Measurements from ENCODE around the gene PROM1. TPM values are rescaled to one million over a fixed set of nuclear protein-coding genes. Genes with fewer than 3 reads are reported as not detected.
A peak's percentile ranks its signal among the peaks of the same experiment; 100 is the strongest.

PROM1 gene
- total RNA-seq, 2 experiments from 2014 or later: not detected

DNA sequence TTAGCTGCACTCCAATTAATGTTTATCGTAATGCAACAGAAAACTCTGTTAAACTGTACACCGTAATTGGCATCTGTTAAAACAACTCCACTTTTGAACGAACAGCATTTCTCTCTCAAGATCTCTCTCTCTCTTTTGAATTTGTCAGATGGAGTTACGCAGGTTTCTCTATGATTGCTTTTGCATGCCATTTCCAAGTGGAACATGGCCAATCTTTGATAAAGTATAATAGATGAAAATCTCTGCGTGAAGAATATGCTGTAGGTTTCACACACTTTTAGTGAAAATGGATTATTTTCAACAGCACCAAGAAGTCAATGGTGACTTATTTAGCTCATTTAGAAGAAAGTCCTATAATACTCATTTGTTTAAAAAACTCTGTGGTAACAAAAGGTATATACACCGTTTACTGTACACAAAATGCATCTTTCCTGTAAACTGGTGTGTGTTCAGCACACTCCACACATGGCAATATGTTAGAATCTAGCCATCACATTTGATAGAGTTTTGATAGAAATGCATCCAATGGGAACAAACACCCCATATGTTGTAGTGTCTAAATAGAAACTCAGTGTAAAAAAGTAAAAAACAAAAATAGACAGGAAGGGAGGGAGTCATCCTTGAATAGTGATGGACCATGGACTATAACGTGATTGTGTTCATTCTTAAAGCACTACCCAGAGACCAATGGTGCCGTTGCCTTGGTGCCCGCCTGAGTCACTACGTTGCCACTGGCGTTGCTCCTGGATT is 115.1 kb downstream of the PROM1 start:
- H3K4me3 Mint-ChIP-seq: no peak overlapping the region
- CTCF ChIA-PET: interaction anchor here (0.9 to 1.2 kb wide), 2 partner anchors 13 to 86 kb away, joined by 3 to 4 read pairs; no protein-coding TSS in a partner anchor
- DNase-seq: no peak
- ATAC-seq: no peak
- H3K27me3 Mint-ChIP-seq: peaks cover 40% of the 10 kb centered on the region
- peaks cover 6% of the 10 kb centered on the region for H3K4me1 Mint-ChIP-seq
- H3K27ac Mint-ChIP-seq: no peak overlapping the region
- no peaks in the 10 kb centered on the region for H3K36me3 Mint-ChIP-seq
- H3K9me3 Mint-ChIP-seq (ENCODE audit: low read depth): no peaks in the 10 kb centered on the region

DNA sequence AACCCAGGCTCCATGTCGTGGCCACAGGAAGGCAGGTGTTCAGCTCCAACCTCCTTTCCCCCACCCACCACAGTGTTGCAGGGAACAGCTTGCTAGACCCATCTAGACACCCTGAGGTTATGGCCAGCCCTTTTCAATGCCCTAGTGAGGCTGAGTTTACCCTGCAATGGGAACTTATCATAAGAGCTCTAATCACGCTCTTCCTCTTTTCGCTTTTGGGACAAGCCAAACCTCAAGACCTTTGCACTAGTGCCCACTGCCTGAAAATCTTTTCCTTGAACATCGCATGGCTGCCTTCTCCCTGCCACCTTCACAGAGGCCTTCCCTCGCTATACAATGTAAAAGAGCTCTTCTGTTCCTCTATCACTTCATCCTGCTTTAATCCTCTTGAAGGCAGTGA is 118.5 kb downstream of the PROM1 start:
- H3K4me3 Mint-ChIP-seq: no peak overlapping the region
- H3K27me3 Mint-ChIP-seq: peaks cover 41% of the 10 kb centered on the region
- CTCF ChIA-PET: interaction anchor here (1.0 to 5.8 kb wide), 4 partner anchors 9 to 299 kb away, joined by 3 to 59 read pairs (median 14); no protein-coding TSS in a partner anchor
- DNase-seq (no peak), ATAC-seq (no peak)
- H3K36me3 Mint-ChIP-seq: no peaks in the 10 kb centered on the region
- H3K27ac Mint-ChIP-seq: no peak overlapping the region
- H3K9me3 Mint-ChIP-seq (ENCODE audit: low read depth): no peaks in the 10 kb centered on the region
- peaks cover 28% of the 10 kb centered on the region for H3K4me1 Mint-ChIP-seq

DNA sequence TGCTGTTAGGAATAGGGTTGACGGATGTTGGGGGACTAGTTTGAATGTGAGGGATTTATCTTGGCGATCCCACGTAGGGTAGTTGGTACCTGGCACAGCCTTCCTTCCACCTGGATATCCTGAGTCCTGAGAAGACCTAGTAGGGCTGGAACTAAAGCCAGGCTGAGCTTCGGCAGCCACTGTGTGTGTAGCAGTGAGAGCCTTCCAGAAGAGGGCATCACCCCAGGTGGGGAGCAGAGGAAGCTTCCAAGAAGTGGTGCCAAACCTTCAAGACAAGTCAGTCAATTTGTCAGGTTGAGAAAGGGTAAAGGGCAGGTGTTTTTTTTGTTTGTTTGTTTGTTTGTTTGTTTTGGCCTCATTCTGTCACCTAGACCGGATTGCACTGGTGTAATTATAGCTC is 119.7 kb downstream of the PROM1 start:
- H3K4me3 Mint-ChIP-seq: no peak overlapping the region
- CTCF ChIA-PET: interaction anchor here (0.8 to 5.8 kb wide), 8 partner anchors 8 to 301 kb away, joined by 3 to 59 read pairs (median 5); no protein-coding TSS in a partner anchor
- DNase-seq (no peak), ATAC-seq (no peak)
- no peaks in the 10 kb centered on the region for H3K9me3 Mint-ChIP-seq (ENCODE audit: low read depth)
- H3K4me1 Mint-ChIP-seq: peaks cover 28% of the 10 kb centered on the region
- H3K27ac Mint-ChIP-seq: peak overlapping the region; percentile 37
- H3K27me3 Mint-ChIP-seq: peaks cover 44% of the 10 kb centered on the region
- no peaks in the 10 kb centered on the region for H3K36me3 Mint-ChIP-seq

DNA sequence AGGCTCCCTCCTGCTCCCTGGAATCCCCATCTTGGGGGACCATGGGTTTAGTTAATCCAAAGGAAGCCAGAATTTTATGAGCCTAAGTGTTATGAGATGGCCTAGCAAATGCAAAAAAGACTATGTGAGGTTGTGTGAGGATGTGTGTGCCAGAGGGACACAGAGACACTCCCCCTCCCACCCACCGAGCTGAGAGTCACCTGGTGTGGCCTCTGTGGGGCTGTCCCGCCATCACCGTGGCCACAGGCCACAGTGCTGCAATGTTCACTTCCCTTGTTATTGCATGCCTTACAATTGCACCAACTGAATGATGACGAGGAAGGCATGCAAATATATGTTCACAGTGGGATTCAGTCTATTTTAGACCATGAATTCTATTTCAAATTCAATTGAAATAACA is 120.2 kb downstream of the PROM1 start:
- H3K27me3 Mint-ChIP-seq: peaks cover 39% of the 10 kb centered on the region
- DNase-seq (peak; percentile 86), ATAC-seq (peak; percentile 88)
- H3K4me3 Mint-ChIP-seq: no peak overlapping the region
- peak overlapping the region; percentile 56 for H3K27ac Mint-ChIP-seq
- peaks cover 28% of the 10 kb centered on the region for H3K4me1 Mint-ChIP-seq
- H3K9me3 Mint-ChIP-seq (ENCODE audit: low read depth): no peaks in the 10 kb centered on the region
- CTCF ChIA-PET: interaction anchor here (0.8 to 5.8 kb wide), 9 partner anchors 14 to 302 kb away, joined by 3 to 59 read pairs (median 4); no protein-coding TSS in a partner anchor
- no peaks in the 10 kb centered on the region for H3K36me3 Mint-ChIP-seq

DNA sequence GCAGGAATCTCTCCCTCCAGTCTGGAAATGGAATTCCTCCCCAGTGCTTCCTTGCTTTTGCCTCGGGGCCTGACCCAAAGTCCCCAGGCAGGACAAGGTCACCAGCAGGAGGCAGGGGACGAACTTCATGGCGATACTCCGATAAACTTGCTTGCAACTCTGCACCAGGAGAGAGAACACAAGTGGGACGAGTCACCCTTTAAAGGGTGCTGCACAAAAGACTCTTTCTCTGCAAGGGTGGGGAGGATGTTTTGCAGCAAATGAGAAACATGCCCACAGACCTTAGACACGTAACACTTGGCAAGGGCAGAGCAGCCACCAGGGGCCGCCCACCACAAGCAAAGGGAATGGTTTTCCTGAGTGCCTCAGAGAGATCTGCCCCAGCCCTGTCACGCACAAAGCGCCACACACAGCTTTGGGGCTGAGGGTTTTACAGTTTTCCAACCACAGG is 120.8 kb downstream of the PROM1 start, which contains the start of gene FGFBP2:
FGFBP2 (minus strand) TSS at position 175 of the 451 bp plus-strand sequence; CDS start at position 129, 46 bp downstream.
- Mint-ChIP-seq H3K4me3 (peak within 1 kb of the TSS; percentile 51), H3K9me3 (ENCODE audit: low read depth) (no peaks in the 10 kb centered on the region), H3K27ac (peak within 1 kb of the TSS; percentile 56), H3K36me3 (no peaks in the 10 kb centered on the region), H3K27me3 (peaks cover 33% of the 10 kb centered on the region), H3K4me1 (peaks cover 28% of the 10 kb centered on the region)
- ATAC-seq: peak; percentile 87
- CTCF ChIA-PET: interaction anchor here (0.8 to 5.8 kb wide), 9 partner anchors 14 to 302 kb away, joined by 3 to 59 read pairs (median 4); no protein-coding TSS in a partner anchor
- DNase-seq: peak; percentile 87

DNA sequence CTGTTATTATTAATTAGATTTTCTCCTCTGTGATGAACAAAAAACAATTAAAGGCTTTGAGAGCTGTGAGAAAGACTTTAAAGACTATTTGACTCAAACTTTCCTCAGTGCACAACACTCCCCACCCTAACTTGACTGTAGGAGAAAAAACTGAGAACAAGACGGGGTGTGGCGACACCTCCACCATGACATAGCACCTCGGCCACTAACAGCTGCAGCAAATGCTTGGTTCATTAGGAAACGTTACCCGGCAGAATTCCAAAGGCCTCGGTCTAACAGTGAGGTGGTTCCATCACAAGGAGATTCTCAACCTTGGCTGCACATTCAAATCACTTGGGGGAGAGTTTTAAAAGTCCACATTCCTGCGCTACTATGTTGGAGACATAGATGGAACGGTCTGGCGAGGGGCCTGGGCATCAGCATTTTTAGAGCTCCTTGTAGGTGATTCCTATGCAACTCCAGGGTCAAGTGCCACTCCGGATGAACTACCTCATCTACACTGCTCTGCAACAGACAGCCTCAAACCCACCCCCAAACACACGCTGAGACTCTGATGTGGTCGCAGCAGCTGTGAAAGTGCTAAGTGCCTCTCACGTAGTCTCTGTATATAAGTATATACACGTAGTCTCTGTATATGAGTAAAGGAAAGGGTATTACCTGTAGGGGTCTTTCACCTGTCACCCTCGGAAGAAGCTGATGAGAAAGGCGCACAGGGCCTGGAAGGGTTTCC is 121.9 kb downstream of the PROM1 start:
- peaks cover 28% of the 10 kb centered on the region for H3K4me1 Mint-ChIP-seq
- H3K4me3 Mint-ChIP-seq: peak overlapping the region; percentile 51
- CTCF ChIA-PET: interaction anchor here (0.7 to 5.8 kb wide), 4 partner anchors 13 to 312 kb away, joined by 3 to 59 read pairs (median 15); no protein-coding TSS in a partner anchor

DNA sequence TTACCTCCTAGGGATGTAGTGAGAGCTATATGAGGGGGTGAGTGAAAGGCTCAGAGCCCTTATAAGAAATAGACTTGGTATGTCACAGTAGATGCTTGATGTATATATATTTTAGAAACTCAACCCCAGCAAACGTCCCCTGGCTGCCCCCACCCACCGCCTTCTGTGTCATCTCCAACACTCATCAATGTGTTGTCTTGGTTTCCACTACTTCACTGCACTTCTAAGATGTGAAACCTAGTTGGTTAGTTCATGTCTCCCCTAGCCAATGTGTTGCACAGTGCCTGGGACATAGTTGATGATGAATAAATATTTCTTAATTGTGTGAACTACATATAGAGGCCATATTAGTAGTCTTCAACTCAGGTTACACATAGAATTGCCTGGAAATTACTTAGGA is 125.3 kb downstream of the PROM1 start:
- DNase-seq (no peak), ATAC-seq (no peak)
- CTCF ChIA-PET: interaction anchor here (0.9 to 2.1 kb wide), 3 partner anchors 43 to 203 kb away, joined by 3 to 10 read pairs (median 7); no protein-coding TSS in a partner anchor
- peaks cover 33% of the 10 kb centered on the region for H3K27me3 Mint-ChIP-seq
- no peaks in the 10 kb centered on the region for H3K36me3 Mint-ChIP-seq
- peaks cover 20% of the 10 kb centered on the region for H3K4me1 Mint-ChIP-seq
- no peak overlapping the region for H3K27ac Mint-ChIP-seq
- H3K4me3 Mint-ChIP-seq: no peak overlapping the region
- no peaks in the 10 kb centered on the region for H3K9me3 Mint-ChIP-seq (ENCODE audit: low read depth)

More for the DNA sequence above, 121.9 kb downstream of the PROM1 start:
- H3K36me3 Mint-ChIP-seq: no peaks in the 10 kb centered on the region
- ATAC-seq (no peak), DNase-seq (peak; percentile 55)
- H3K27me3 Mint-ChIP-seq: peaks cover 27% of the 10 kb centered on the region
- H3K27ac Mint-ChIP-seq: no peak overlapping the region
- H3K9me3 Mint-ChIP-seq (ENCODE audit: low read depth): no peaks in the 10 kb centered on the region

DNA sequence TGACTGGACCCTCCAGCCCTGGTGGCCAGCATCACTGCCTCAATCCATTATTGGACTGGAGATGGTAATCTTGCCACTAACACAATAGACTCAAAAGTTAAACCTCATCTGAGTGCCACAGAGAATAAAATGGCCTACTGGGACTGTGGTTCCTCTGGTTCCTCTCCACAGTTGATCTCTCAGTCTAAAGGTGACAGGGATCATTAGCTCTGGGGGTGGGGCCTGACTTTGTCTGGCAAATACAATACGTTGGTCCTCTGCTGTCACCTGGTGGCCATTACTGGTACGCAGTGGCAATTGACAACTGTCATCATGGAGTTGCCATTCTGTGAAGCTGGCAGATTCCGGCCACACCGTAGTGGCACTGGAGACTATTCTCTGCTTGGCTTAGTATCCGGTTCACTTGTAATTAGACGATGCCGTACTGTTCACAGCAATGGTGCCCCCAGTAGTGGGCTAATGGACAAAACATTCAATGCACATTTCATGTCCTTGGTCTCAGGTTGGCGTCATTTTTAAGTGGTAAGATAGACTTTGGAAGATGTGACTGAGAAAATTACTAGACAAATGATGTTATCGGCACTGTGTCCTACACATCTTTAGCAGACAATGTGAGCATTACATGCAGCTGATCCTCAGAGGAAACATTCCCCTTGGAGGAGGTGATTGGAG is 127.5 kb downstream of the PROM1 start:
- ATAC-seq: peak; percentile 95
- peaks cover 1% of the 10 kb centered on the region for H3K4me1 Mint-ChIP-seq
- peaks cover 29% of the 10 kb centered on the region for H3K27me3 Mint-ChIP-seq
- no peaks in the 10 kb centered on the region for H3K36me3 Mint-ChIP-seq
- no peak overlapping the region for H3K4me3 Mint-ChIP-seq
- CTCF ChIA-PET: interaction anchor here (0.6 to 2.5 kb wide), 34 partner anchors 8 to 718 kb away, joined by 3 to 68 read pairs (median 3); no protein-coding TSS in a partner anchor
- DNase-seq: peak; percentile 89
- H3K9me3 Mint-ChIP-seq (ENCODE audit: low read depth): no peaks in the 10 kb centered on the region
- H3K27ac Mint-ChIP-seq: no peak overlapping the region

DNA sequence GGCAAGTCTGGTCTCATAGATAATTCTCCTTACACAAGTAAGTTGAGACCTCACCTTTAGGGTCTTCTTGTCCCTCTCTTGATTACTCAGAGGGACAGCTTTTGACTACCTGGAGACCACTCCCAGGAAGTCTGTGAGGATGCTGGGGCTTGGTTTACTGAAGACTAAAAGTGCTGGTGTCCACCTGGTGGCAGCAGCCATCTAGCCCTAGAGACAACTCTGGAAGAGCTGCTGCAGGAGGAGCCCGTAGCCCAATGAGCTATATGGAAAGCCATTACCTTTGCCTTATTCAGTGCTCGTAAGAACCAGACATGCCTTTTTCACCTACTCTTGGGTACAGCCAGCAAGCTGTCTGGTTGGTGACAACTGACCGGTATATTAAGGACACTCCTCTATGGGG is 128.2 kb downstream of the PROM1 start:
- CTCF ChIA-PET: interaction anchor here (0.6 to 2.5 kb wide), 31 partner anchors 8 to 717 kb away, joined by 3 to 68 read pairs (median 3); no protein-coding TSS in a partner anchor
- Mint-ChIP-seq H3K36me3 (no peaks in the 10 kb centered on the region), H3K27me3 (peaks cover 23% of the 10 kb centered on the region), H3K9me3 (ENCODE audit: low read depth) (no peaks in the 10 kb centered on the region), H3K4me3 (no peak overlapping the region), H3K4me1 (no peaks in the 10 kb centered on the region), H3K27ac (no peak overlapping the region)
- DNase-seq: no peak
- ATAC-seq: no peak

DNA sequence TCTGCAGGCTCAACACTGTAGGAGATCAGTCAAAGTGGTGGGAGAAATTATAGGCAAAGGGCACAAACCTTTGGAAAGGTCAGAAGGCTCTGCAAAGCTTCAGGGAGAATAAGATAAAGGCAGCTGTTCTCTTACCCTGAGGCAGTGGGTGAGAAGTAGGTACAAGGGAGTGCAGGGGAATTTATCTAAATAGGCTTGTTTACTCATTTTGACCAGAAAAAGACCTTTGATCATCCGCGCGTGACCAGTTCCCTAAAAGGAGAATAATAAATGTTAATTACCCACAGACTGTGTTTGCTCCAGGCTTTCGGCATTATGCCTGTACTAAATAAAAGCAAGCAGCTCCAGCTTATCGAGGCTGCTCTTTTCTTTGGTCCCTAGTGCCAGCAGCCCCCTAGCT is 130.2 kb downstream of the PROM1 start:
- peaks cover 16% of the 10 kb centered on the region for H3K27me3 Mint-ChIP-seq
- CTCF ChIA-PET: interaction anchor here (0.7 to 1.8 kb wide), 4 partner anchors 11 to 148 kb away, joined by 3 to 11 read pairs (median 6); no protein-coding TSS in a partner anchor
- no peaks in the 10 kb centered on the region for H3K4me1 Mint-ChIP-seq
- ATAC-seq (no peak), DNase-seq (no peak)
- H3K36me3 Mint-ChIP-seq: no peaks in the 10 kb centered on the region
- no peaks in the 10 kb centered on the region for H3K9me3 Mint-ChIP-seq (ENCODE audit: low read depth)
- H3K4me3 Mint-ChIP-seq: no peak overlapping the region
- H3K27ac Mint-ChIP-seq: no peak overlapping the region

DNA sequence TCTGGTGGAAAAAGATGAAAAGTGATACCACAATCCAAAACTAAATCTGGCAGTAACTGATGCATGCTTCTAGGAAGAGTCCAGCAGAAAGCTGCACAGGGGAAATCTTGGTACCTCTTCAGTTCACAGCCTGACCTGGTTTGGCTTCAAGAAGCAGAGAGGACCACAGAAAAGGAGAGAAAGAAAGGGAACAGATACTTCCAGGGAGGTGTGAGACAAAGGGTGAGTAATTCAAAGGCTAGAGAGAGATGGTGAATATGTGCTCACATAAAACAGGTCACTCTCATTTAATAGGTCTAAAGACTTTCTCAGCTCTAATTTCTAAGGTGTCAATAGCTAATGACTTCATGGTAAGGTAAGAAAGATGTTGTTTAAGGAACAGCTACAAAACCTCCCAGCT is 132.0 kb downstream of the PROM1 start:
- H3K9me3 Mint-ChIP-seq (ENCODE audit: low read depth): no peaks in the 10 kb centered on the region
- DNase-seq (no peak), ATAC-seq (no peak)
- peaks cover 18% of the 10 kb centered on the region for H3K27me3 Mint-ChIP-seq
- no peaks in the 10 kb centered on the region for H3K4me1 Mint-ChIP-seq
- H3K27ac Mint-ChIP-seq: no peak overlapping the region
- CTCF ChIA-PET: no interaction called here
- H3K4me3 Mint-ChIP-seq: no peak overlapping the region
- no peaks in the 10 kb centered on the region for H3K36me3 Mint-ChIP-seq

DNA sequence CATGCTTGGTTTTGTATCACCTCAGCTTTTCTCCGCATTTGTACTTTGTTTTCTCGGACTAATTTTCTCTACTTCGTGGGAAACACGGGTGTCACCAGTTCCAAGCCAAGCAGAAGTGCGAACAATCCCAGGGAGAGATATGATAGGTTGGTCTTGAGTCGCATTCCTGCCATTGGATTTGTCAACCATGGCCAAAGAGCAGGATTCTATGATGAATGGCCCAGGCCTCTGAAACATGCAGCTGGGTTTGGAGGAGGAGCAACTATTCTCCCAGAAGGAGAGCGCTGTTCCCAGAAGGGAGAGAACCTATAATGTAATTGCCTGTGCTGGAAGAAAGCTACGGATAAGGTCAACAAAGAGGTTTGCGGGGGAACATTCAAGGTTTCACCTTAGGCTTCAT is 135.0 kb downstream of the PROM1 start:
- H3K36me3 Mint-ChIP-seq: no peaks in the 10 kb centered on the region
- no peak overlapping the region for H3K4me3 Mint-ChIP-seq
- ATAC-seq (no peak), DNase-seq (no peak)
- no peak overlapping the region for H3K27ac Mint-ChIP-seq
- peaks cover 8% of the 10 kb centered on the region for H3K27me3 Mint-ChIP-seq
- H3K9me3 Mint-ChIP-seq (ENCODE audit: low read depth): no peaks in the 10 kb centered on the region
- CTCF ChIA-PET: interaction anchor here (1.1 kb wide), 1 partner anchor 66 kb away, joined by 5 read pairs; no protein-coding TSS in a partner anchor
- peaks cover 4% of the 10 kb centered on the region for H3K4me1 Mint-ChIP-seq

All from activated CD8-positive, alpha-beta memory T cell treated with anti-CD3 and anti-CD28 coated beads, Interleukin-2, amount 10 ng/mL, durations not matched to agents 7 days and 5 days (primary cell).